WERI-Rb-1 (cell line): ENCODE results near the gene CDH6.

Source experiments
- DNase-seq: peaks from one replicate; pipeline ENCODE4 v3.0.0-alpha.2; 2020
- H3K27ac ChIP-seq: fragments of 250-450 bp; sonication (Bioruptor Pico); 2 replicates; pipeline ENCODE4 v1.5.1; 2020; ENCODE audit warnings: mild to moderate bottlenecking, moderate library complexity
- H3K27me3 ChIP-seq: fragments of 250-450 bp; sonication (Bioruptor Pico); 2 replicates; pipeline ENCODE4 v1.5.1; 2021; ENCODE audit warnings: mild to moderate bottlenecking, low read depth, moderate library complexity; ENCODE audit not compliant: insufficient read depth, severe bottlenecking
- H3K36me3 ChIP-seq: fragments of 250-450 bp; sonication (Bioruptor Pico); 2 replicates; pipeline ENCODE4 v1.5.1; 2020; ENCODE audit warnings: mild to moderate bottlenecking, moderate library complexity
- H3K4me3 ChIP-seq: 2 replicates; pipeline ENCODE4 v1.5.1; 2011; ENCODE audit warnings: low read depth, mild to moderate bottlenecking, control low read depth, low read length
- H3K9me3 ChIP-seq: fragments of 250-450 bp; sonication (Bioruptor Pico); 2 replicates; pipeline ENCODE4 v1.5.1; 2021; ENCODE audit warnings: mild to moderate bottlenecking, moderate library complexity; ENCODE audit not compliant: severe bottlenecking
- TF ChIP-seq, protein P1 (sequence below): IDR thresholded peaks from 2 replicates; pipeline ENCODE4 v1.5.1; 2011; ENCODE audit warnings: low read depth, mild to moderate bottlenecking, control low read depth, inconsistent platforms, low read length

CDH6 gene

DNA sequence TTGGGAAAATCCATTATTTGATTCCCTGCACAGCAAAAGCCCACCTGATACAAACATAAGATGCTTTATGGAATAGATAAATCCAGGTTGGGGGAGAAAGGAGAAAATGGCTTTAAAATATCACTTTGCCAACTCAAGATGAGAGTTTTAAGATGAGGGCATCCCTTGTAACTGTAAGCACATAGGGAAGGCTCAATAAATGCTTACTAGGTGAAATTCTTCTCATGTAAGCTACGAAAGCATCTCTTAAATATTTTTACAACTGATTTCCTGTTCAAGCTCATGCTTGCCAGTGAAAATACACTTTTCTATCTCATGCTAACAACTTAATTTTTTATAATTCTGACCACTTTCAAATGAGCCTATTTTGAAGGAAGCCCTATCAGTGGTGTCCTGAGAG, 11.5 kb downstream of the CDH6 start:
- TF ChIP-seq, protein P1, sequence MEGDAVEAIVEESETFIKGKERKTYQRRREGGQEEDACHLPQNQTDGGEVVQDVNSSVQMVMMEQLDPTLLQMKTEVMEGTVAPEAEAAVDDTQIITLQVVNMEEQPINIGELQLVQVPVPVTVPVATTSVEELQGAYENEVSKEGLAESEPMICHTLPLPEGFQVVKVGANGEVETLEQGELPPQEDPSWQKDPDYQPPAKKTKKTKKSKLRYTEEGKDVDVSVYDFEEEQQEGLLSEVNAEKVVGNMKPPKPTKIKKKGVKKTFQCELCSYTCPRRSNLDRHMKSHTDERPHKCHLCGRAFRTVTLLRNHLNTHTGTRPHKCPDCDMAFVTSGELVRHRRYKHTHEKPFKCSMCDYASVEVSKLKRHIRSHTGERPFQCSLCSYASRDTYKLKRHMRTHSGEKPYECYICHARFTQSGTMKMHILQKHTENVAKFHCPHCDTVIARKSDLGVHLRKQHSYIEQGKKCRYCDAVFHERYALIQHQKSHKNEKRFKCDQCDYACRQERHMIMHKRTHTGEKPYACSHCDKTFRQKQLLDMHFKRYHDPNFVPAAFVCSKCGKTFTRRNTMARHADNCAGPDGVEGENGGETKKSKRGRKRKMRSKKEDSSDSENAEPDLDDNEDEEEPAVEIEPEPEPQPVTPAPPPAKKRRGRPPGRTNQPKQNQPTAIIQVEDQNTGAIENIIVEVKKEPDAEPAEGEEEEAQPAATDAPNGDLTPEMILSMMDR, result no peak
- Histone ChIP-seq H3K27me3 (no peaks in the 10 kb centered on the region), H3K9me3 (no peaks in the 10 kb centered on the region)

DNA sequence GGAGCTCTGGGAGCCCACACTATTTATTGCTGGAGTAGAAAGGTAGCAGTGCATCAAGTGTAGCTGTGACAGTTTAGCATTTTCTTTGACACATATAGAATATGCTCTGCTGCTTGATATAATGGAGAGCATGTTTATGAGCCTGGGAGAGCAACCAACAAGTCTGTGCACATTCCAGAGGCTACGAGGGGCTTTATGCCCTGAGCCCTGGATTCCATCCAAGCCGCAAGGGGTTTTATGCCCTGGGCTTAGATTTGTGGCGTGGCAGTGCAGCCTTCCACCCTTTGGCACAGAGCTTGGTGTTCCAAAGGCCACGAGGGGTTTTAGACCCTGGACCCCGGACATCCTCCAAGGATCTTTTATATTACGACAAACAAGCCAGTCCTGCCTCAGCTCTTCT, 14.6 kb downstream of the CDH6 start:
- Histone ChIP-seq H3K4me3 (no peak overlapping the region), H3K36me3 (no peaks in the 10 kb centered on the region), H3K9me3 (no peaks in the 10 kb centered on the region), H3K27ac (no peak overlapping the region), H3K27me3 (no peaks in the 10 kb centered on the region)
- TF ChIP-seq, protein P1, result no peak
- no peak for DNase-seq

More for the DNA sequence above, 11.5 kb downstream of the CDH6 start:
- H3K27ac ChIP-seq, result no peak overlapping the region
- no peaks in the 10 kb centered on the region for H3K36me3 ChIP-seq
- DNase-seq, result no peak
- no peak overlapping the region for H3K4me3 ChIP-seq

GRCh38 chr5:31209334-31209733, 15.8 kb downstream of the CDH6 start:
- Histone ChIP-seq H3K4me3 (no peak overlapping the region), H3K27me3 (no peaks in the 10 kb centered on the region), H3K27ac (no peak overlapping the region), H3K36me3 (no peaks in the 10 kb centered on the region), H3K9me3 (no peaks in the 10 kb centered on the region)
- DNase-seq, result no peak
- TF ChIP-seq, protein P1, result no peak

GRCh38 chr5:31211098-31211497, 17.6 kb downstream of the CDH6 start:
- TF ChIP-seq, protein P1, result no peak
- Histone ChIP-seq H3K4me3 (no peak overlapping the region), H3K27me3 (no peaks in the 10 kb centered on the region), H3K9me3 (no peaks in the 10 kb centered on the region), H3K27ac (no peak overlapping the region), H3K36me3 (no peaks in the 10 kb centered on the region)
- no peak for DNase-seq

DNA sequence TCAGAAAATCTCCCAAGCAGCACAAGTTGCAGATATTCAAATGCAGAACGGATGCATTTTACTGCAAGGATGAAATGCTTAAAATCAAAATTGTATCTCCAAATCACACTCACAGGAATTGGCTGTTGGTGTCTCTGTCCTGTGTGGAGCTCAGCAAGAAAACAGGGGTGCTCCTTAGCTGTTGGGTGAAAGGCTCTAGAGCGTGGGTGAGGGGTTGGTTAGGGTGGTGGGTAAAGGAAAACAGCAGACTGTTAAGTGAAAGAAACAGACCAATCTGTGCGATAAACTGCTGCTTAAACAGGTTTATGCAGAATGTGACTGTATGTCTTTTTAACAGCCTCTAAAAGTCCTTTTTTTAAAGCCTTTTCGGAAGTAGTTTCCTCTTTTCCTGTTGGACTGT, 19.8 kb downstream of the CDH6 start:
- Histone ChIP-seq H3K4me3 (no peak overlapping the region), H3K27ac (no peak overlapping the region), H3K27me3 (no peaks in the 10 kb centered on the region), H3K36me3 (no peaks in the 10 kb centered on the region), H3K9me3 (no peaks in the 10 kb centered on the region)
- TF ChIP-seq, protein P1, result no peak
- DNase-seq, result no peak

DNA sequence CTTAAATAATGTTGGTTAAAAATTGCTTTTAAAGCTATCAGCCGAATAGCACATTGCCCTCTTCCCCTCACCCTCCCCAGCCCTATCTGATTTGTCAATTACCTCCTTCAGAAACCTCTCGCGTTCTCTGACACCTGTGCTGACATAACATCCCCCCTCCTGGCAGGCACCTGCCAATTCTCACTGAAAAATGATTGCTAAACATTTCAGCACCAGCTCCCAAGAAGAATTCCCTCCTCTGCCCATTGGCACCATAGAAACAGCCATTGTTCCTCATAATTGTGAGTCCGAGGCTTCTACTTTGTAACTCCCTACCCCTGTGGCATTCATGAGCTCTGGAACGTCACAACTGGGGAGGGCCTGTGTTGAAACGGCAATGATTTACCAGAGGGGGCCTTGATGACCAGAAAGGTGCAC, 20.2 kb downstream of the CDH6 start:
- H3K9me3 ChIP-seq, result no peaks in the 10 kb centered on the region
- H3K27ac ChIP-seq, result no peak overlapping the region
- no peak for DNase-seq
- TF ChIP-seq, protein P1, result no peak
- H3K4me3 ChIP-seq, result no peak overlapping the region
- H3K27me3 ChIP-seq, result no peaks in the 10 kb centered on the region
- H3K36me3 ChIP-seq, result no peaks in the 10 kb centered on the region
